Measurements from ENCODE around the gene SKOR2. TPM values are rescaled to one million over a fixed set of nuclear protein-coding genes. Genes with fewer than 3 reads are reported as not detected.

Gene SKOR2
- total and polyA plus RNA-seq, 9 of the 15 experiments (the other 6 are each of a cell fraction or from before 2014, with no cell fraction given), result not detected

DNA sequence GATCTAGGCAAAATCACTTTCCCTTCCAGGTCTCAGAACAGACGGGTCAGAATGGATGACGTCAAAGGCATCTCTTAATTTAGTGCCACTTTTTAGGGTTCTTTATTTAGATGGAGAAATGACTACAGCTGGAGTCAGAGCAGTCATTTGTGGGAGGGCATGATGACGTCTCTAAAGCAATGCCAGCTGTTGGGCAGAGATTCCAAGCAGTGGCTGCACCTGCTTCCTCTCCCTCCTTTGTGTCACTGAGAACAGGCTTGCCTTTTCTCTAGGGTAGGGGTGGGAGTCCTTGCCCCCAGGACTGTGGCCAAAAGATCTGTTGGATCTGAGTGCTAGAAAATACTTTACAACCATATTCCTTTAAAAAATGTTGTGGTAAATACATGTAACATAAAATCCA is 28.7 kb upstream of the SKOR2 start:
- Histone ChIP-seq H3K4me2 (ENCODE audit: insufficient read depth, low read length) (no peak overlapping the region), H3K27me3 (ENCODE audit: control insufficient read depth in 2 of 2, insufficient read depth in 2 of 2, low read length in 2 of 2) (no peaks in the 10 kb centered on the region), H3K9me1 (ENCODE audit: control insufficient read depth, insufficient read depth, low read length) (no peaks in the 10 kb centered on the region), H2AFZ (ENCODE audit: low read depth, low read length) (no peak overlapping the region), H4K20me1 (replicated peaks; ENCODE audit: control insufficient read depth, insufficient read depth, low read length) (no peaks in the 10 kb centered on the region), H3K36me3 (ENCODE audit: control insufficient read depth, insufficient read depth, low read length) (no peaks in the 10 kb centered on the region), H3K27ac (ENCODE audit: extremely low read depth, low read depth, low read length) (no peak overlapping the region), H3K4me1 (replicated peaks in 1 of 2; ENCODE audit: control insufficient read depth in 2 of 2, insufficient read depth in 2 of 2, low read length in 2 of 2) (no peaks in the 10 kb centered on the region), H3K79me2 (ENCODE audit: control insufficient read depth, insufficient read depth, low read length) (no peaks in the 10 kb centered on the region), H3K4me3 (no peak overlapping the region), H3K9ac (ENCODE audit: insufficient read depth in 1 of 2, low read depth in 2 of 2, low read length in 2 of 2) (no peak overlapping the region), H3K9me3 (replicated peaks; ENCODE audit: control insufficient read depth, insufficient read depth, low read depth, low read length) (no peaks in the 10 kb centered on the region)
- ATAC-seq (no peak), FAIRE-seq (no peak), DNase-seq (ENCODE audit: extremely low read depth in 1 of 4, low spot score in 3 of 4) (no peak)
- in situ Hi-C loops (cut with MboI), result no loop called here
- no TSS peak for BruUV-seq (replicated peaks)
- WGBS (ENCODE audit: insufficient coverage, low coverage, missing lambda C conversion rate), result 0% methylated on average over 3 of the region's 3 CpGs
- ChIA-PET POLR2A (no interaction called here), CTCF (ENCODE audit: low intra/inter-chr PET ratio) (no interaction called here)
- intact Hi-C loops (cut with micrococcal nuclease), result loop anchor here (5.0 kb wide), 1 partner anchor 63 kb away; no protein-coding TSS in a partner anchor
- TF ChIP-seq, protein P1, sequence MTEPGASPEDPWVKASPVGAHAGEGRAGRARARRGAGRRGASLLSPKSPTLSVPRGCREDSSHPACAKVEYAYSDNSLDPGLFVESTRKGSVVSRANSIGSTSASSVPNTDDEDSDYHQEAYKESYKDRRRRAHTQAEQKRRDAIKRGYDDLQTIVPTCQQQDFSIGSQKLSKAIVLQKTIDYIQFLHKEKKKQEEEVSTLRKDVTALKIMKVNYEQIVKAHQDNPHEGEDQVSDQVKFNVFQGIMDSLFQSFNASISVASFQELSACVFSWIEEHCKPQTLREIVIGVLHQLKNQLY (CRISPR knock-in tag; conservative IDR thresholded peaks at IDR 0.05), result no peak
- no peak for TF ChIP-seq ZC3H4 (CRISPR knock-in tag; IDR thresholded peaks at IDR 0.05; ENCODE audit: borderline replicate concordance)
- TF ChIP-seq EWSR1 (IDR thresholded peaks at IDR 0.05; ENCODE audit: borderline replicate concordance, low read depth, partially characterized antibody), result no peak

DNA sequence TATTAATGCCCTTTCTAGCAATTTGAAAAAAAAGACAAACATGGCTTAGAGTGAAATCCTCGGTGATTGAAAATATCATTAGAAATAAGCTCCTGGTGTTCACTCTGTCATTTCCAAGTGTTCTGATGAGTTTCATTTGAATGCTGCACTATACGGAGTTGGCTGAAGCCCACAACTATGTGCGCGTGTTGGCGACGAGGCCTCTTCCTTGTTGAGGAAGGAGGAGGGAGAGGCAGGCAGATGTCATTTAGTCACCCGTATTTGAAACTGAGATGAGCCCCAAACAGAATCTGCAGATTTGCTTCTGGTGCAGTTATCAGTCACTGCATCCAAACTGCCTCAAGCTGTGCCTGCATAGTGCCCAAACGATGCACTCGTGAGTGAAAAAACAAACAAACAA is 23.5 kb upstream of the SKOR2 start:
- 3% methylated on average over 8 of the region's 9 CpGs for WGBS (ENCODE audit: insufficient coverage, low coverage, missing lambda C conversion rate)
- intact Hi-C loops (cut with micrococcal nuclease), result no loop called here
- Histone ChIP-seq H3K36me3 (ENCODE audit: control insufficient read depth, insufficient read depth, low read length) (no peaks in the 10 kb centered on the region), H3K27me3 (ENCODE audit: control insufficient read depth in 2 of 2, insufficient read depth in 2 of 2, low read length in 2 of 2) (no peaks in the 10 kb centered on the region; a peak in 1 of 5 replicates), H3K9me3 (replicated peaks; ENCODE audit: control insufficient read depth, insufficient read depth, low read depth, low read length) (no peaks in the 10 kb centered on the region), H3K9me1 (ENCODE audit: control insufficient read depth, insufficient read depth, low read length) (no peaks in the 10 kb centered on the region), H3K79me2 (ENCODE audit: control insufficient read depth, insufficient read depth, low read length) (no peaks in the 10 kb centered on the region), H3K4me3 (no peak overlapping the region), H3K4me2 (ENCODE audit: insufficient read depth, low read length) (no peak overlapping the region), H2AFZ (ENCODE audit: low read depth, low read length) (no peak overlapping the region), H3K9ac (ENCODE audit: insufficient read depth in 1 of 2, low read depth in 2 of 2, low read length in 2 of 2) (no peak overlapping the region), H3K4me1 (replicated peaks in 1 of 2; ENCODE audit: control insufficient read depth in 2 of 2, insufficient read depth in 2 of 2, low read length in 2 of 2) (no peaks in the 10 kb centered on the region), H4K20me1 (replicated peaks; ENCODE audit: control insufficient read depth, insufficient read depth, low read length) (no peaks in the 10 kb centered on the region), H3K27ac (ENCODE audit: extremely low read depth, low read depth, low read length) (no peak overlapping the region)
- CTCF ChIA-PET (ENCODE audit: low intra/inter-chr PET ratio), result no interaction called here
- POLR2A ChIA-PET, result interaction anchor here (0.6 kb wide), 1 partner anchor 319 kb away, joined by 3 read pairs; no protein-coding TSS in a partner anchor
- DNase-seq (ENCODE audit: extremely low read depth in 1 of 4, low spot score in 3 of 4) (no peak), ATAC-seq (no peak), FAIRE-seq (no peak)
- BruUV-seq (replicated peaks), result no TSS peak
- TF ChIP-seq, protein P2, sequence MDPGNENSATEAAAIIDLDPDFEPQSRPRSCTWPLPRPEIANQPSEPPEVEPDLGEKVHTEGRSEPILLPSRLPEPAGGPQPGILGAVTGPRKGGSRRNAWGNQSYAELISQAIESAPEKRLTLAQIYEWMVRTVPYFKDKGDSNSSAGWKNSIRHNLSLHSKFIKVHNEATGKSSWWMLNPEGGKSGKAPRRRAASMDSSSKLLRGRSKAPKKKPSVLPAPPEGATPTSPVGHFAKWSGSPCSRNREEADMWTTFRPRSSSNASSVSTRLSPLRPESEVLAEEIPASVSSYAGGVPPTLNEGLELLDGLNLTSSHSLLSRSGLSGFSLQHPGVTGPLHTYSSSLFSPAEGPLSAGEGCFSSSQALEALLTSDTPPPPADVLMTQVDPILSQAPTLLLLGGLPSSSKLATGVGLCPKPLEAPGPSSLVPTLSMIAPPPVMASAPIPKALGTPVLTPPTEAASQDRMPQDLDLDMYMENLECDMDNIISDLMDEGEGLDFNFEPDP (CRISPR knock-in tag; IDR thresholded peaks at IDR 0.05), result no peak
- no peak for TF ChIP-seq NR4A1 (CRISPR knock-in tag; IDR thresholded peaks at IDR 0.05)
- TF ChIP-seq NR4A1 (tag; IDR thresholded peaks at IDR 0.05), result no peak
- no peak for TF ChIP-seq PRPF4 (IDR thresholded peaks at IDR 0.05; ENCODE audit: insufficient read depth, low read depth, low read length, poor library complexity, severe bottlenecking)
- TF ChIP-seq RAD21 (CRISPR knock-in tag; conservative IDR thresholded peaks at IDR 0.05 in 1 of 2, IDR thresholded peaks at IDR 0.05 in 1 of 2), result no peak
- TF ChIP-seq FOXA3 (CRISPR knock-in tag; conservative IDR thresholded peaks at IDR 0.05 in 1 of 2, IDR thresholded peaks at IDR 0.05 in 1 of 2), result no peak
- no peak for TF ChIP-seq ZNF707 (CRISPR knock-in tag; conservative IDR thresholded peaks at IDR 0.05)
- no peak for TF ChIP-seq SNRNP70 (optimal IDR thresholded peaks at IDR 0.05; ENCODE audit: low read depth, low read length)
- in situ Hi-C loops (cut with MboI), result no loop called here
